Measurements from ENCODE around the gene CLIP3.
"Not testable (repeated sequence)": the region's sequence is repeated elsewhere in the genome, so short reads cannot be mapped to it uniquely, and the experiment has no call there.

CLIP3 gene

GRCh38 chr19:36032251-36033104 is at the start of gene CLIP3:
Gene CLIP3 (minus strand): TSS chr19:36032873. CDS start chr19:36032357, 516 bp downstream.
- peak; percentile 12 to 42 for DNase-seq

- DNase-seq, result no peak
These were observed 49.2 kb upstream of the CLIP3 start for GRCh38 chr19:36081894-36082293.

- no peak for DNase-seq
These were observed 48.7 kb upstream of the CLIP3 start for GRCh38 chr19:36081385-36081784.

- no peak for DNase-seq
These were observed 46.8 kb upstream of the CLIP3 start for GRCh38 chr19:36079389-36079945.

GRCh38 chr19:36073121-36073876 is 40.6 kb upstream of the CLIP3 start:
- no peak for DNase-seq

GRCh38 chr19:36072081-36072480 is 39.4 kb upstream of the CLIP3 start:
- no peak for DNase-seq

- DNase-seq, result not testable (repeated sequence)
These were observed 36.3 kb upstream of the CLIP3 start for GRCh38 chr19:36068810-36069499.

GRCh38 chr19:36067681-36068080 is 35.0 kb upstream of the CLIP3 start:
- DNase-seq, result no peak

GRCh38 chr19:36064826-36065225 is 32.2 kb upstream of the CLIP3 start:
- DNase-seq, result no peak

- DNase-seq, result no peak
These were observed 28.7 kb upstream of the CLIP3 start for GRCh38 chr19:36061367-36061766.

- no peak for DNase-seq
These were observed 27.8 kb upstream of the CLIP3 start for GRCh38 chr19:36060430-36060829.

GRCh38 chr19:36059180-36059910 is 26.7 kb upstream of the CLIP3 start:
- no peak for DNase-seq

- DNase-seq, result no peak
These were observed 26.0 kb upstream of the CLIP3 start for GRCh38 chr19:36058481-36059179.

- peak; percentile 90 to 100 for DNase-seq
These were observed 22.3 kb upstream of the CLIP3 start, which contains the start of gene WDR62 for GRCh38 chr19:36054733-36055686. Gene WDR62 (plus strand): TSS chr19:36054897. CDS start chr19:36054972, 75 bp downstream.

GRCh38 chr19:36054119-36054732 is 21.6 kb upstream of the CLIP3 start, which contains the start of gene THAP8:
Gene THAP8 (minus strand): TSS chr19:36054285. CDS start chr19:36054217, 68 bp downstream.
- DNase-seq, result peak; percentile 99 to 100

GRCh38 chr19:36051637-36052036 is 19.0 kb upstream of the CLIP3 start:
- DNase-seq, result no peak

GRCh38 chr19:36051236-36051635 is 18.6 kb upstream of the CLIP3 start:
- DNase-seq, result no peak

- peak in 1 of 2 experiments; percentile 9 for DNase-seq
These were observed 16.5 kb upstream of the CLIP3 start for GRCh38 chr19:36049080-36049698.

GRCh38 chr19:36047835-36048234 is 15.2 kb upstream of the CLIP3 start:
- no peak for DNase-seq
